PC-9 (cell line): ENCODE results near the gene SOCS1. TPM values are rescaled to one million over a fixed set of nuclear protein-coding genes. Genes with fewer than 3 reads are reported as not detected.

Experiments
- BruUV-seq: library from RNA; stranded (reverse); fragments of 400-500 nt; replicated peaks from 2 replicates; lab custom pipeline; 2021; lab: Mats Ljungman, UMichigan
- CTCF ChIA-PET: fragments of 300-600 bp; sonication (Branson Sonifier 250); formaldehyde crosslinking; loops from one replicate; lab custom pipeline; 2022; ENCODE audit warnings: antibody characterized with exemption; lab: Charles Lee
- POLR2A ChIA-PET: fragments of 300-600 bp; sonication (Branson Sonifier 250); formaldehyde crosslinking; loops from one replicate; lab custom pipeline; 2022; ENCODE audit warnings: antibody characterized with exemption; ENCODE audit not compliant: unreplicated experiment; lab: Charles Lee
- DNase-seq, 2 experiments: peaks; one replicate each; pipeline versions ENCODE4 v3.0.0 to v3.0.0-alpha.2; 2015 to 2022; ENCODE audit warnings: mixed read lengths in 1 of 2
- H2AFZ ChIP-seq: fragments of 200-600 bp; sonication (generic); 2 replicates; pipeline ENCODE4 v1.8.1; 2017; ENCODE audit warnings: antibody characterized with exemption
- H3F3A ChIP-seq: fragments of 200-600 bp; sonication (generic); 2 replicates; pipeline ENCODE4 v1.8.1; 2017; ENCODE audit warnings: antibody characterized with exemption, mild to moderate bottlenecking, low read depth; ENCODE audit not compliant: insufficient read depth
- H3K27ac ChIP-seq: fragments of 200-600 bp; sonication (generic); 2 replicates; pipeline ENCODE4 v1.6.1; 2016; ENCODE audit warnings: mixed run types
- H3K27me3 ChIP-seq: fragments of 200-600 bp; sonication (generic); 2 replicates; pipeline ENCODE4 v1.6.1; 2016; ENCODE audit warnings: low read depth, mixed run types; ENCODE audit not compliant: insufficient read depth
- H3K36me3 ChIP-seq: fragments of 200-600 bp; sonication (generic); 2 replicates; pipeline ENCODE4 v1.6.1; 2016; ENCODE audit warnings: low read depth, mixed run types
- H3K4me1 ChIP-seq: fragments of 200-600 bp; sonication (generic); replicated peaks from 2 replicates; pipeline ENCODE4 v1.6.1; 2016; ENCODE audit warnings: mixed run types; ENCODE audit not compliant: insufficient read depth
- H3K4me2 ChIP-seq: fragments of 200-600 bp; sonication (generic); 2 replicates; pipeline ENCODE4 v1.6.1; 2017; ENCODE audit warnings: mixed run types
- H3K4me3 ChIP-seq: fragments of 200-600 bp; sonication (generic); 2 replicates; pipeline ENCODE4 v1.6.1; 2016; ENCODE audit warnings: mixed run types
- H3K79me2 ChIP-seq: fragments of 200-600 bp; sonication (generic); 2 replicates; pipeline ENCODE4 v1.6.1; 2017; ENCODE audit warnings: low read depth, mixed run types
- H3K9me2 ChIP-seq: fragments of 200-600 bp; sonication (generic); 2 replicates; pipeline ENCODE4 v1.8.1; 2017; ENCODE audit warnings: mild to moderate bottlenecking; ENCODE audit not compliant: insufficient read depth
- H3K9me3 ChIP-seq: fragments of 200-600 bp; sonication (generic); 2 replicates; pipeline ENCODE4 v1.8.1; 2016; ENCODE audit warnings: low read depth; ENCODE audit not compliant: insufficient read depth
- H4K20me1 ChIP-seq: fragments of 200-600 bp; sonication (generic); 2 replicates; pipeline ENCODE4 v1.8.1; 2017; ENCODE audit not compliant: insufficient read depth
- CTCF ChIP-seq: fragments of 200-600 bp; sonication (generic); conservative IDR thresholded peaks from 2 replicates; pipeline ENCODE4 v1.6.1; 2017; ENCODE audit warnings: mixed run types, antibody characterized with exemption, mild to moderate bottlenecking, moderate library complexity
- EZH2 ChIP-seq: fragments of 200-600 bp; sonication (generic); IDR thresholded peaks from 2 replicates; pipeline ENCODE4 v1.8.0; 2017; ENCODE audit warnings: antibody characterized with exemption, low read depth
- intact Hi-C: fragments of 100-400 bp; cut with micrococcal nuclease; formaldehyde crosslinking; loops from one replicate; pipeline ENCODE4 v1.10.0; 2022; ENCODE audit not compliant: unreplicated experiment
- total RNA-seq: library from RNA; stranded (reverse); gene quantifications from 2 replicates; pipeline ENCODE4 v1.2.3, GENCODE V29; 2021

The SOCS1 gene
- total RNA-seq, 1 experiment from 2014 or later: 4.6 TPM

- Histone ChIP-seq H3F3A (peaks cover 9% of the 10 kb centered on the region; the same call in 1 of the 2 replicates), H3K9me2 (no peaks in the 10 kb centered on the region), H2AFZ (no peak overlapping the region), H3K27ac (no peak overlapping the region), H3K9me3 (no peaks in the 10 kb centered on the region), H3K4me3 (no peak overlapping the region), H3K36me3 (no peaks in the 10 kb centered on the region), H3K4me2 (no peak overlapping the region), H3K27me3 (no peaks in the 10 kb centered on the region), H3K79me2 (no peaks in the 10 kb centered on the region), H3K4me1 (peaks cover 6% of the 10 kb centered on the region; the same call in 1 of the 2 replicates), H4K20me1 (no peaks in the 10 kb centered on the region)
- peak in 1 of 2 experiments; percentile 77 for DNase-seq
- intact Hi-C loops: loop anchor here (5.0 kb wide), 1 partner anchor 40 kb away; the partner anchor contains the start of gene SOCS1
- no TSS peak for BruUV-seq
- no peak for TF ChIP-seq EZH2
- no peak for TF ChIP-seq CTCF
- ChIA-PET POLR2A (interaction anchor here (0.5 to 0.7 kb wide), 4 partner anchors 21 to 227 kb away, joined by 3 to 14 read pairs (median 4); partner anchors contain the start of gene PRM2), CTCF (interaction anchor here (0.6 to 1.3 kb wide), 3 partner anchors 39 to 314 kb away, joined by 4 read pairs; no protein-coding TSS in a partner anchor)
Measured at GRCh38 chr16:11297492-11298142, 41.6 kb upstream of the SOCS1 start.

GRCh38 chr16:11296706-11297491, 40.9 kb upstream of the SOCS1 start:
- H3K27me3 ChIP-seq: no peaks in the 10 kb centered on the region
- no peaks in the 10 kb centered on the region for H3K36me3 ChIP-seq
- intact Hi-C loops: loop anchor here (5.0 kb wide), 1 partner anchor 40 kb away; the partner anchor contains the start of gene SOCS1
- no peak overlapping the region for H3K4me2 ChIP-seq
- TF ChIP-seq EZH2 (no peak), CTCF (no peak)
- DNase-seq: no peak
- H3K4me3 ChIP-seq: no peak overlapping the region
- BruUV-seq: no TSS peak
- H3K9me3 ChIP-seq: no peaks in the 10 kb centered on the region
- H3K27ac ChIP-seq: no peak overlapping the region
- H4K20me1 ChIP-seq: no peaks in the 10 kb centered on the region
- H3K4me1 ChIP-seq: no peaks in the 10 kb centered on the region
- peaks cover 5% of the 10 kb centered on the region; the same call in 1 of the 2 replicates for H3F3A ChIP-seq
- H2AFZ ChIP-seq: no peak overlapping the region
- ChIA-PET POLR2A (interaction anchor here (0.5 to 0.7 kb wide), 3 partner anchors 20 to 104 kb away, joined by 3 to 4 read pairs (median 3); partner anchors contain the start of gene PRM2), CTCF (interaction anchor here (1.3 kb wide), 1 partner anchor 38 kb away, joined by 4 read pairs; no protein-coding TSS in a partner anchor)
- no peaks in the 10 kb centered on the region for H3K9me2 ChIP-seq
- H3K79me2 ChIP-seq: no peaks in the 10 kb centered on the region

GRCh38 chr16:11296351-11296705, 40.3 kb upstream of the SOCS1 start:
- TF ChIP-seq CTCF: no peak
- TF ChIP-seq EZH2: no peak
- H3K27me3 ChIP-seq: no peaks in the 10 kb centered on the region
- H3K4me3 ChIP-seq: no peak overlapping the region
- no peaks in the 10 kb centered on the region for H3K79me2 ChIP-seq
- POLR2A ChIA-PET: no interaction called here
- no peaks in the 10 kb centered on the region for H4K20me1 ChIP-seq
- no peaks in the 10 kb centered on the region for H3K4me1 ChIP-seq
- no peak overlapping the region for H3K27ac ChIP-seq
- no peak for DNase-seq
- H2AFZ ChIP-seq: no peak overlapping the region
- intact Hi-C loops: loop anchor here (5.0 kb wide), 1 partner anchor 39 kb away; the partner anchor contains the start of gene SOCS1
- BruUV-seq: no TSS peak
- no peaks in the 10 kb centered on the region for H3K36me3 ChIP-seq
- no peak overlapping the region for H3K4me2 ChIP-seq
- H3K9me2 ChIP-seq: no peaks in the 10 kb centered on the region
- CTCF ChIA-PET: interaction anchor here (1.3 kb wide), 1 partner anchor 37 kb away, joined by 4 read pairs; no protein-coding TSS in a partner anchor
- peaks cover 5% of the 10 kb centered on the region; the same call in 1 of the 2 replicates for H3F3A ChIP-seq
- H3K9me3 ChIP-seq: no peaks in the 10 kb centered on the region
